ENCODE measurements around the gene TRIM22.

GRCh38 chr11:5726351-5726750 lies 36.8 kb downstream of the TRIM22 start:
- TF ChIP-seq CSDE1 (IDR thresholded peaks at IDR 0.05) (no peak), ZNF609 (CRISPR knock-in tag; IDR thresholded peaks at IDR 0.05; ENCODE audit: borderline replicate concordance) (no peak), CREB1 (IDR thresholded peaks at IDR 0.05) (no peak), CREB1 (CRISPR knock-in tag; IDR thresholded peaks at IDR 0.05) (no peak), REST (IDR thresholded peaks at IDR 0.05; ENCODE audit: borderline replicate concordance) (no peak), REST (CRISPR knock-in tag; IDR thresholded peaks at IDR 0.05; ENCODE audit: low read depth) (no peak), SIX5 (IDR thresholded peaks at IDR 0.05; ENCODE audit: borderline replicate concordance in 1 of 2, insufficient read depth in 1 of 2, low read depth in 1 of 2, low read length in 2 of 2) (no peak), EP300 (IDR thresholded peaks at IDR 0.05; ENCODE audit: low read length) (no peak), CTCF (IDR thresholded peaks at IDR 0.05 in 2 of 3, conservative IDR thresholded peaks at IDR 0.05 in 1 of 3; ENCODE audit: insufficient read depth in 2 of 3, low read depth in 1 of 3, low read length in 3 of 3) (no peak), SREBF2 (CRISPR knock-in tag; IDR thresholded peaks at IDR 0.05) (no peak), MYBL2 (IDR thresholded peaks at IDR 0.05; ENCODE audit: low read depth) (no peak), MYBL2 (CRISPR knock-in tag; IDR thresholded peaks at IDR 0.05; ENCODE audit: borderline replicate concordance) (no peak), VEZF1 (CRISPR knock-in tag; IDR thresholded peaks at IDR 0.05) (no peak), U2AF1 (optimal IDR thresholded peaks at IDR 0.05; ENCODE audit: low read depth, low read length) (no peak), PKNOX1 (IDR thresholded peaks at IDR 0.05) (no peak)

Measured in K562 (cell line).